Mucosa of stomach (tissue), 1 donor: ENCODE results near the gene POLR2L.

Source experiments
- H3K27me3 ChIP-seq: one replicate; pipeline ENCODE4 v1.7.0; 2013; ENCODE audit warnings: mild to moderate bottlenecking, low read length; ENCODE audit not compliant: control insufficient read depth, insufficient read depth
- H3K36me3 ChIP-seq: one replicate; pipeline ENCODE4 v1.7.0; 2013; ENCODE audit warnings: low read length; ENCODE audit not compliant: control insufficient read depth, insufficient read depth
- H3K4me1 ChIP-seq: one replicate; pipeline ENCODE4 v1.7.0; 2013; ENCODE audit warnings: mild to moderate bottlenecking, low read length; ENCODE audit not compliant: control insufficient read depth, insufficient read depth
- H3K4me3 ChIP-seq: one replicate; pipeline ENCODE4 v1.7.0; 2013; ENCODE audit warnings: low read length
- H3K9ac ChIP-seq: one replicate; pipeline ENCODE4 v1.7.0; 2013; ENCODE audit warnings: mild to moderate bottlenecking, low read length, moderate library complexity
- H3K9me3 ChIP-seq: one replicate; pipeline ENCODE4 v1.7.0; 2013; ENCODE audit warnings: mild to moderate bottlenecking, low read length, moderate library complexity; ENCODE audit not compliant: control insufficient read depth
- donor health status: Pancreatic carcinoma.

The POLR2L gene

GRCh38 chr11:825366-826226 is 16.7 kb downstream of the POLR2L start:
- Histone ChIP-seq H3K9ac (peak overlapping the region; percentile 89), H3K4me3 (no peak overlapping the region), H3K27me3 (peaks cover 12% of the 10 kb centered on the region), H3K4me1 (peaks cover 91% of the 10 kb centered on the region), H3K36me3 (no peaks in the 10 kb centered on the region), H3K9me3 (no peaks in the 10 kb centered on the region)

GRCh38 chr11:824942-825341 is 17.4 kb downstream of the POLR2L start:
- peaks cover 90% of the 10 kb centered on the region for H3K4me1 ChIP-seq
- no peaks in the 10 kb centered on the region for H3K36me3 ChIP-seq
- H3K27me3 ChIP-seq, result peaks cover 8% of the 10 kb centered on the region
- H3K4me3 ChIP-seq, result no peak overlapping the region
- peak overlapping the region; percentile 89 for H3K9ac ChIP-seq
- H3K9me3 ChIP-seq, result no peaks in the 10 kb centered on the region

GRCh38 chr11:824292-824880 is 17.9 kb downstream of the POLR2L start:
- Histone ChIP-seq H3K9me3 (no peaks in the 10 kb centered on the region), H3K9ac (peak overlapping the region; percentile 89), H3K27me3 (peaks cover 8% of the 10 kb centered on the region), H3K4me3 (no peak overlapping the region), H3K4me1 (peaks cover 84% of the 10 kb centered on the region), H3K36me3 (no peaks in the 10 kb centered on the region)

- H3K9ac ChIP-seq, result no peak overlapping the region
- no peaks in the 10 kb centered on the region for H3K36me3 ChIP-seq
- H3K27me3 ChIP-seq, result peaks cover 8% of the 10 kb centered on the region
- no peaks in the 10 kb centered on the region for H3K9me3 ChIP-seq
- peaks cover 80% of the 10 kb centered on the region for H3K4me1 ChIP-seq
- H3K4me3 ChIP-seq, result no peak overlapping the region
Observed at GRCh38 chr11:823441-824291, 18.7 kb downstream of the POLR2L start.

GRCh38 chr11:821512-822371 is 20.6 kb downstream of the POLR2L start:
- H3K9ac ChIP-seq, result peak overlapping the region; percentile 18
- no peak overlapping the region for H3K4me3 ChIP-seq

GRCh38 chr11:820655-821511 is 21.4 kb downstream of the POLR2L start:
- H3K36me3 ChIP-seq, result no peaks in the 10 kb centered on the region
- peaks cover 63% of the 10 kb centered on the region for H3K4me1 ChIP-seq
- H3K4me3 ChIP-seq, result peak overlapping the region; percentile 84
- H3K27me3 ChIP-seq, result no peaks in the 10 kb centered on the region
- H3K9me3 ChIP-seq, result no peaks in the 10 kb centered on the region
- peak overlapping the region; percentile 85 for H3K9ac ChIP-seq

More at GRCh38 chr11:821512-822371, 20.6 kb downstream of the POLR2L start:
- peaks cover 71% of the 10 kb centered on the region for H3K4me1 ChIP-seq
- no peaks in the 10 kb centered on the region for H3K36me3 ChIP-seq
- H3K9me3 ChIP-seq, result no peaks in the 10 kb centered on the region
- no peaks in the 10 kb centered on the region for H3K27me3 ChIP-seq

GRCh38 chr11:819943-820649 is 22.2 kb downstream of the POLR2L start:
- Histone ChIP-seq H3K27me3 (no peaks in the 10 kb centered on the region), H3K9me3 (no peaks in the 10 kb centered on the region), H3K9ac (peak overlapping the region; percentile 85), H3K4me3 (peak overlapping the region; percentile 84), H3K36me3 (no peaks in the 10 kb centered on the region), H3K4me1 (peaks cover 56% of the 10 kb centered on the region)

GRCh38 chr11:819129-819931 is 23.0 kb downstream of the POLR2L start:
- Histone ChIP-seq H3K27me3 (no peaks in the 10 kb centered on the region), H3K36me3 (no peaks in the 10 kb centered on the region), H3K9ac (peak overlapping the region; percentile 96), H3K4me1 (peaks cover 49% of the 10 kb centered on the region), H3K9me3 (no peaks in the 10 kb centered on the region), H3K4me3 (peak overlapping the region; percentile 84)

- Histone ChIP-seq H3K4me3 (peak within 1 kb of the TSS; percentile 71), H3K9me3 (no peaks in the 10 kb centered on the region), H3K36me3 (no peaks in the 10 kb centered on the region), H3K9ac (peak within 1 kb of the TSS; percentile 96), H3K4me1 (peaks cover 41% of the 10 kb centered on the region), H3K27me3 (no peaks in the 10 kb centered on the region)
Observed at GRCh38 chr11:818396-819128, 23.8 kb downstream of the POLR2L start, which contains the start of gene PNPLA2. Gene PNPLA2, plus strand, starts transcription at chr11:818914. Its CDS starts 805 bp downstream, at chr11:819719.
